GM13977 (cell line): ENCODE data around the gene NCR2.

ENCODE experiments used
- DNase-seq: peaks from one replicate; pipeline ENCODE4 v3.0.0; 2012; ENCODE audit warnings: low spot score
- CTCF ChIP-seq: IDR thresholded peaks from 2 replicates; pipeline ENCODE4 v1.5.1; 2012; ENCODE audit warnings: mild to moderate bottlenecking, control low read depth; ENCODE audit not compliant: insufficient read depth; ENCODE audit errors: extremely low read depth, missing control alignments
- in situ Hi-C: fragments of 300-500 bp; cut with MboI; formaldehyde crosslinking; loops from one replicate; pipeline ENCODE4 v1.12.0; 2022; ENCODE audit warnings: low sequenced_read_pairs, low pct_unique_long_range_greater_than_20kb, mixed read lengths, inconsistent platforms; ENCODE audit not compliant: unreplicated experiment

Gene NCR2

GRCh38 chr6:41327177-41327576, 8.2 kb upstream of the NCR2 start:
- TF ChIP-seq CTCF = no peak
- in situ Hi-C loops = no loop called here
- DNase-seq = no peak

GRCh38 chr6:41331401-41332150, 3.8 kb upstream of the NCR2 start:
- TF ChIP-seq CTCF = no peak
- no peak for DNase-seq
- in situ Hi-C loops = no loop called here

GRCh38 chr6:41332241-41332640, 3.2 kb upstream of the NCR2 start:
- DNase-seq = no peak
- no peak for TF ChIP-seq CTCF
- in situ Hi-C loops = no loop called here

DNA sequence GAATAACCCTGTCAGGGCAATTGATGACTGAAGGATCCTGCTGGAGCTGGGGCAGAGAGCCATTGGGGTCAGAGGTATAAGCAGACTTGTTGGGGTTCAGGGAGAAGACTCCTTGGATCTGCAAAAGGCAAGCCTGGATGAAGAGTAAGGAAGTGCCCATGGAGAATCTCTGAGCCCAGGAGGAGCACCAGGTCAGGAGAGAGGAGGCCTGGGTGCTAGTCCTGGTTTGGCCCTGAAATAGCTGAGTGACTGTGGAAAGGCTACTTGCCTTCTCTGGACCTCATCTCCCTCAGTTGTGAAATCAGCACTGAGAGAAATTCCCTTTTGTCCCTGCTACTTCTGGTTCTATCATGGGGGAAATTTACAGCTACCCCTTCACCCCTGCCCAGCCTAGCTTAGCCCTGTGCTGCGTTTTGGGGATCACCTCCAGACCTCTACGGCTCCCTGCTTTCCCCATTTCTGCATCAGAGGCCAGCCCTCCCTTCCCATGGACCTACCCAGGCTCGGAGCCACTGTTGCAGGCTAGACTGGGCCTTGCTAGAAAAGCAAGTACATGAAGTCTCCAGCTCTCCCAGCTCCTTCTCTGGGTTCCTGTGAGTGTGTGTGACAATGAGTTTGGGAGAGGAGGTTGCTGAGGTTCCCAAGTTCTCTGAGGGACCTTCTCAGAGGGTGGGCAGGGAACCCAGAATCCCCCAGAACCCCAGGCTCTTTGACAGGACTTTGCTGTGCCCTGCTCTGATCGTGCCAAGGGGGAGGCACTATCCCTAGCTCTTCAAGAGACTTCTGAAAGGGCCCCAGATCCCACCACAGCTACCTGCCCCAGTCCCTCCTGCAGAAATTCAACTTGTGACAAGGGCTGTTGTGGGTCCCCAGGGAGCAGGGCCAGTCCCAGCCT, 2.3 kb upstream of the NCR2 start:
- in situ Hi-C loops = no loop called here
- no peak for TF ChIP-seq CTCF
- DNase-seq = no peak

DNA sequence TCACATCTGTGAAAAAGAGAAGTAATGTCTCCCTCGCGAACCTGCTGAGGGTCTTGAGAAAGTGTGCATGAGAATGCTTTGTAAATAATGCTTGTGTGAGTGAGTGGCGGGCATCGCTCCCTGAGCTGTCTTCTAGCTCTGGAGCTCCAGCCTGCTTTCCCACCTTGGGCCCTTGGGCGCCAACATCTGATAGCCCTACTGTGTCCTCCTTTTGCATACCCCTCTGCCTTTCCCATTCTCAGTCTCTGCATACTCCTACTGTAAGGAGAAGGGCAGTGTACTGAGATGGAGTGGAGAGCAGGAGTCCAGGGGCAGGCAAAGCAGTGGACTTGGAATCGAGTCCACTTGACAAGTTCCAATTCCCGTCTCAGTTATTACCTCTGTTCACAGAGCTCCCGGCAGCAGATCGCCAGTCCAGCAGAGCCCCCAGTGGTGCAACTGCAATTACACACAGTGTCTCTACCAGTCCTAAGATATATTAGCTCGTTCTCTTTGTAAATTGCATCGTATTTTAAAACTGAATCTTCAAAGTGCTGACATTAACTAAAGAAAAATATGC, 847 bp upstream of the NCR2 start:
- in situ Hi-C loops = no loop called here
- peak; percentile 18 for TF ChIP-seq CTCF
- no peak for DNase-seq

DNA sequence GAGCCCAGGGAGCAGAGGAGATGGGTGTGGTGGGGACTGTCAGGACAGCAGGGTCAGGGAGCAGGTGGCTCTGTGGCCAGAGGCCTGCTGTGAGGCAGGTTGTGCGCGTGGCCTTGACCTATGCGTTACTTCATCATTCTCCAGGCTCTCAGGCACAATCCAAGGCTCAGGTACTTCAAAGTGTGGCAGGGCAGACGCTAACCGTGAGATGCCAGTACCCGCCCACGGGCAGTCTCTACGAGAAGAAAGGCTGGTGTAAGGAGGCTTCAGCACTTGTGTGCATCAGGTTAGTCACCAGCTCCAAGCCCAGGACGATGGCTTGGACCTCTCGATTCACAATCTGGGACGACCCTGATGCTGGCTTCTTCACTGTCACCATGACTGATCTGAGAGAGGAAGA, 535 bp downstream of the NCR2 start:
- no peak for TF ChIP-seq CTCF
- in situ Hi-C loops = no loop called here
- DNase-seq = no peak
